ENCODE data around the gene SUSD2. TPM values are rescaled to one million over a fixed set of nuclear protein-coding genes. Genes with fewer than 3 reads are reported as not detected.
A peak's percentile ranks its signal among the peaks of the same experiment; 100 is the strongest.
"Not testable (repeated sequence)": the region's sequence is repeated elsewhere in the genome, so short reads cannot be mapped to it uniquely, and the experiment has no call there.

Gene SUSD2, protein sequence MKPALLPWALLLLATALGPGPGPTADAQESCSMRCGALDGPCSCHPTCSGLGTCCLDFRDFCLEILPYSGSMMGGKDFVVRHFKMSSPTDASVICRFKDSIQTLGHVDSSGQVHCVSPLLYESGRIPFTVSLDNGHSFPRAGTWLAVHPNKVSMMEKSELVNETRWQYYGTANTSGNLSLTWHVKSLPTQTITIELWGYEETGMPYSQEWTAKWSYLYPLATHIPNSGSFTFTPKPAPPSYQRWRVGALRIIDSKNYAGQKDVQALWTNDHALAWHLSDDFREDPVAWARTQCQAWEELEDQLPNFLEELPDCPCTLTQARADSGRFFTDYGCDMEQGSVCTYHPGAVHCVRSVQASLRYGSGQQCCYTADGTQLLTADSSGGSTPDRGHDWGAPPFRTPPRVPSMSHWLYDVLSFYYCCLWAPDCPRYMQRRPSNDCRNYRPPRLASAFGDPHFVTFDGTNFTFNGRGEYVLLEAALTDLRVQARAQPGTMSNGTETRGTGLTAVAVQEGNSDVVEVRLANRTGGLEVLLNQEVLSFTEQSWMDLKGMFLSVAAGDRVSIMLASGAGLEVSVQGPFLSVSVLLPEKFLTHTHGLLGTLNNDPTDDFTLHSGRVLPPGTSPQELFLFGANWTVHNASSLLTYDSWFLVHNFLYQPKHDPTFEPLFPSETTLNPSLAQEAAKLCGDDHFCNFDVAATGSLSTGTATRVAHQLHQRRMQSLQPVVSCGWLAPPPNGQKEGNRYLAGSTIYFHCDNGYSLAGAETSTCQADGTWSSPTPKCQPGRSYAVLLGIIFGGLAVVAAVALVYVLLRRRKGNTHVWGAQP
- total RNA-seq, result under 1 TPM; 0.23 to 0.63 TPM

DNA sequence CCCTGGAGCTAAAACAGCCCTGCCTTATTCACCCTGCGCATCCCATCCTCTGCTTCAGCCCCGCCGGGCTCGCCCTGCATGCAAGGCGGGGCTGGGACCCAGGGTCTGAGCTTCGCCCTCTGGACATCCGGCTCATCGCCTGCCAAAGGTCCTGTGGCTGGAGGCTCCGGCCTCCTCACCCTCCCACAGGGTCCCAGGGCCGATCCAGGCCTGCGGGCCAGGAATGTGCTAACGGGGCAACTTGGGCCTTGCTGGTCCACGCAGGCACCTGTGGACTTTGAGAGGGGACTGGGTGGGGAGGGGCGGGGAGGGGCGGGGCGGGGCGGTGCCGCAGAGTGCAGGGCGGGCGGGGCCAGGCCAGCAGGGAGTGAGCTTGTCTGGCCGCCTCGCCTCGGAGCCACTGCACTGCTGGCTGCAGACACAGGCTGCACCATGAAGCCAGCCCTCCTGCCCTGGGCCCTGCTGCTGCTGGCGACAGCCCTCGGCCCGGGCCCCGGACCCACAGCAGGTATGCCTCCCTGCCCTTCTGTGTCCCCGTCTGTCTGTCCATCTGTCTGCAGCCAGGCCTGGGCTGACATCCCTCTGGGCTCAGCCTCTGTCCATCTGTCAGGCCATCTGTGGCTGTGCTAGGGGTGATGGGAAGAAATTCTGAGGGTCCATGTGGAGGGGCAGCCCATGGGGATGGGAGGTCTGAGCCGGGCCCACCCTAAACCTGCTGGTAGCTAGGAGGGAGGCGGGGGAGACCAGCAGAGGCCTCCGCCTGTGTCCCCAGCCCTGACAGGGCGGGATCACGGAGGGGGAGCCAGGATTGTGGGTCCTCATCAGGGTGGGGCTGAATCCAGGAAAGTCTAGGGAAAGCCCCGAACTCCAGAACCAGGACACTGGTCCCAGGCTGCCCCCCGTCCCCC, at the start of gene SUSD2:
TSS of gene SUSD2 (plus strand) at position 400 of the 908 bp plus-strand sequence. CDS start at position 433, 33 bp downstream.
- no peaks in the 10 kb centered on the region for H3K27me3 Mint-ChIP-seq
- ChIA-PET POLR2A (interaction anchor here (0.6 kb wide), 1 partner anchor 8 kb away, joined by 3 read pairs; no protein-coding TSS in a partner anchor), CTCF (interaction anchor here (0.5 to 1.5 kb wide), 2 partner anchors 119 to 132 kb away, joined by 3 read pairs; no protein-coding TSS in a partner anchor)
- no peak for DNase-seq
- H3K4me1 Mint-ChIP-seq, result no peaks in the 10 kb centered on the region
- no peaks in the 10 kb centered on the region for H3K36me3 Mint-ChIP-seq (ENCODE audit: low read depth)
- H3K4me3 Mint-ChIP-seq, result no peak within 1 kb of the TSS
- H3K9me3 Mint-ChIP-seq, result no peaks in the 10 kb centered on the region
- no peak within 1 kb of the TSS for H3K27ac Mint-ChIP-seq

DNA sequence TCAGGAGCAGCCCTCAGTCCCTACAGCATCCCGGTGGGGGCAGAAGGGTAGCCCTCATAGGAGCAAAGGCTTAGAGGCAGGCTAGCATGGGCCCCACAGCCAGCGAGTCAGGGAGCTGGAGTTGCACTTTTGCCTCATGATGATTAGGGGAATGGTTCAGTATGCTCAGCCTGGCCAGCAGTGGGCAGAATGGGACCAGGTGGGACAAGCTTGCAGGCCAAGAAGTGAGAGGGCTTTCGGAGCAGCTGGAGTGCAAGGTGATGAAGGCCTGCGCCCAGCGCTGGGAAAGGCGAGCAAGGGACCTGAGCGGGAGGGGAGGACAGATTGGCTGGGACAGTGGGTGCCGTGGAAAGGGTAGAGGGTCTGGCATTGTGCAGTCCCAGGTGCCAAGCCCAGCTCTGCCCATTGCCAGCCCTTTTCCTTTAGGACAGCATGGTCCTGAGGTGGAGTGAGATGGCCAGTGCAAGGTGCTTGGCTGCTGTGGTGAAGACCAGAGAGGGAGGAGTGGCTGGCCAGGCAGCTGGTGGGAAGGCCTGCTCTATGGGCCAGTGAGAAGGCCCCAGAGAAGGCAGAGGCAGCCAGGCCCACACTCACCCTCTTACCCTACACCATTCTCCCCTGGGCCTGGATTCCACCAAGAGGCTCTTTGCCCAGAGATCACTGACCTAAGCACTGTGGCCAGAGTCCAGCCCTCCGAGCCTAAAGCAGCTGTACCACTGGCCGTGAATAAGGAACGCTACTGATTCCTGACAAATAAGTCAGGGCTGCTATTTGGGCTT, 47.9 kb upstream of the SUSD2 start:
- DNase-seq, result no peak
- Mint-ChIP-seq H3K4me1 (peaks cover 3% of the 10 kb centered on the region), H3K27me3 (no peaks in the 10 kb centered on the region), H3K4me3 (no peak overlapping the region), H3K36me3 (ENCODE audit: low read depth) (peaks cover 47% of the 10 kb centered on the region), H3K27ac (no peak overlapping the region), H3K9me3 (no peaks in the 10 kb centered on the region)
- ChIA-PET CTCF (interaction anchor here (0.6 to 5.1 kb wide), 5 partner anchors 16 to 74 kb away, joined by 3 to 31 read pairs (median 5); no protein-coding TSS in a partner anchor), POLR2A (interaction anchor here (0.6 to 1.4 kb wide), 2 partner anchors 13 to 20 kb away, joined by 3 to 4 read pairs; no protein-coding TSS in a partner anchor)

DNA sequence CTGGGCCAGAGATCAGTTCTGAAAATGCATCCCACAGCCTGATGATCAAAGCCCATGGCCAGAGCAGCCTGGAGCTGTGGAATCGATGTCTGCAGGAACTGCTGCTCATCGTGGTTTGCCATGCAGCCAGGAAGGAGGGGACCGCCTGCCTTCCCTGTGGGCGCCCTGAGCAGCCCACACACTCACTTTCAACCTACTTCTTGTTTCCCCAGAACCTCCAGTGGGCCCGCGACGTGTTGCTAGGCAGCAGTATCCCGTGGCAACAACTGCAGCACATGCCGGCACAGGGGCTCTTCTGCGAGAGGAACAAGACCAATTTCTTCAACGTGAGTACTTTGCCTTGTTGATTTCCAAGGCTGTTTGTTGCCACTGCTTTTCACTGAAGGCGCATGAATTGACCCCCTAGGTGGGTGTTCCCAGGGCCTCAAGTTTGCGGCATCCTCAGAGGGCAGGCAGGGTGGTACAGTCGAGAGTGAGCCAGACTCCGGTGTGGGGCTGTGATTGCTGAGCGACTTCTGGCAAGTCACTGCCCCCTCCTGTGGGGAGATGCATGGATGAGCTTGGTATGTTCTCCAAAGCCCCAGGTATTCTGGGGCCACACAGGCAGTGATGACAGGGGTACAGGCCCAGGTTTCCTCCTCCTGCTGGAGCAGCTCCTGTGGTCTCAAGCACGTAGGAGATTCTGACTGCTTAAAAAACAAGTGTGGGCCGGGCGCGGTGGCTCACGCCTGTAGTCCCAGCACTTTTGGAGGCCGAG, 47.0 kb upstream of the SUSD2 start:
- H3K9me3 Mint-ChIP-seq, result no peaks in the 10 kb centered on the region
- ChIA-PET CTCF (interaction anchor here (5.1 kb wide), 1 partner anchor 22 kb away, joined by 31 read pairs; no protein-coding TSS in a partner anchor), POLR2A (interaction anchor here (0.6 kb wide), 1 partner anchor 12 kb away, joined by 3 read pairs; no protein-coding TSS in a partner anchor)
- H3K36me3 Mint-ChIP-seq (ENCODE audit: low read depth), result peaks cover 45% of the 10 kb centered on the region
- peaks cover 3% of the 10 kb centered on the region for H3K4me1 Mint-ChIP-seq
- no peaks in the 10 kb centered on the region for H3K27me3 Mint-ChIP-seq
- H3K27ac Mint-ChIP-seq, result no peak overlapping the region
- H3K4me3 Mint-ChIP-seq, result no peak overlapping the region
- peak; percentile 28 for DNase-seq

DNA sequence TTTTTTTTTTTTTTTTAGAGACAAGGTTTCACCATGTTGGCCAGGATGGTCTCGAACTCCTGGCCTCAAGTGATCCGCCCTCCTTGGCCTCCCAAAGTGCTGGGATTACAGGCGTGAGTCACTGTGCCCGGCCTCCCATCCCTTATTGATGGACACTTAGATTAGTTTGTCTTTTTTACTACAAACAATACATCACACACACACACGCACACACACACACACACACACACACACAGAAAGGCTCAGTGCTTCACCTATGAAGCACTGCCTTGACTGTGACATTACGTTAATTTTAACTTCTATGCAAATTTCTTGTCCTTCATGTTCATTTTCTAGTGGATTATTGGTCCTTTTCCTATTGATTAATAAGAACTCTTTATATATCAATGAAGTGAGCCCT, 44.8 kb upstream of the SUSD2 start:
- H3K4me1 Mint-ChIP-seq, result peaks cover 13% of the 10 kb centered on the region
- DNase-seq, POLR2A ChIA-PET, H3K27ac Mint-ChIP-seq, H3K27me3 Mint-ChIP-seq, H3K9me3 Mint-ChIP-seq, H3K4me3 Mint-ChIP-seq: not testable (repeated sequence)
- CTCF ChIA-PET, result interaction anchor here (5.1 kb wide), 1 partner anchor 20 kb away, joined by 31 read pairs; no protein-coding TSS in a partner anchor
- peaks cover 49% of the 10 kb centered on the region for H3K36me3 Mint-ChIP-seq (ENCODE audit: low read depth)

DNA sequence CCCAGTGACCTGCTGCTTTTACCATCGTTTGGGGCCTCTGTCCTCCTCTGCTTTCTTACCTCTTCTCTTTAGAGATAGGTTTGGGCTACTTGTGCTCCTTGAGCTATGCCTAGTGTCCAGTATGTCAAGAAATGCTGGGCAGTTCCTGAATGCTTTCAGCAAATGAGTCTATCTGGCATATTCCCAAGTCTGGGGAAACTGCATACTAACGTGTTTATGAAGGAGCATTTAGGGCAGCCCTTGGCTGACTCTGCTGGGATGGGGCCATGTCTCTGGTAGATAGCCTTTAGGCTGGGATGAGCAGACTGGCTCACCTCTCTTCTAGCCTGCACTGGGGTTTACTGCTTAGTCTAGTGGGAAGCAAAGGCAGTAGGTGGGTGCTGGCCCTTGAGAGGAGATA, 43.7 kb upstream of the SUSD2 start:
- POLR2A ChIA-PET, result no interaction called here
- H3K36me3 Mint-ChIP-seq (ENCODE audit: low read depth), result peaks cover 49% of the 10 kb centered on the region

DNA sequence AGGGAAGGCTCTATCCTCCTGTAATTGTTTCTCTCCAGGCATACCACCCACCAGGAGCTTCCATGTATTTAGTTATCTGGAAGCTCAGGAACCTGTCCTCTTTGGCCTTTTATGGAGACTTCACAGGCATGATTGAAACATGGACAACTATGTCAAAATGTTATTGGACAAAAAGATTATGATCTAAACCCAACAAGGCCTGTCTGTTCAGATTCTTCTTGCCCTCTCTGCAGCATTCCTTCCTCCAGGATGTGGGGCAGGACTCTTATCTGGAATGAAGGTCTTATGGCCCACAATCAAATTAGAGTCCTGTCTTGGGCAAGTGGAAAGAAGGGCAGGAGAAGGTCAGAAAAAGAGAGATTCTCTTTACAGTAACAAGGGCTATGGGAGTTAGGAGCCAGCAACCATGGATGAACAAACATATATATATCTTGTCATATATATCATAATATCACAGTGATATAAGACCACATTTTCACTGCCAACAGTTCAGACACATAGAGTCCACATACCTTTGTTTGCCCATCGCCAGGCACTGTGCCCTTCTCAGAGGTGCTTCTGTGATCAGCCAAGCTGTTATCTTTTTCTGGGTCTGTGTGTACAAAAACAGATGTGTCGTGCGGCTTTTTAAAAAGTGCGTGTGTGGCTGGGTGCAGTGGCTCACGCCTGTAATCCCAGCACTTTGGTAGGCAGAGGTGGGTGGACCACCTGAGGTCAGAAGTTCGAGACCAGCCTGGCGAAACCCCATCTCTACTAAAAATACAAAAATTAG, 42.5 kb upstream of the SUSD2 start:
- ChIA-PET CTCF (interaction anchor here (1.5 to 2.1 kb wide), 3 partner anchors 17 to 36 kb away, joined by 3 to 6 read pairs (median 5); no protein-coding TSS in a partner anchor), POLR2A (no interaction called here)
- Mint-ChIP-seq H3K4me3 (no peak overlapping the region), H3K9me3 (no peaks in the 10 kb centered on the region), H3K36me3 (ENCODE audit: low read depth) (peaks cover 44% of the 10 kb centered on the region), H3K27ac (no peak overlapping the region), H3K27me3 (no peaks in the 10 kb centered on the region), H3K4me1 (peaks cover 19% of the 10 kb centered on the region)
- no peak for DNase-seq

More for the DNA sequence above, 43.7 kb upstream of the SUSD2 start:
- CTCF ChIA-PET, result no interaction called here
- no peak overlapping the region for H3K27ac Mint-ChIP-seq
- no peaks in the 10 kb centered on the region for H3K9me3 Mint-ChIP-seq
- no peak overlapping the region for H3K4me3 Mint-ChIP-seq
- peaks cover 20% of the 10 kb centered on the region for H3K4me1 Mint-ChIP-seq
- no peaks in the 10 kb centered on the region for H3K27me3 Mint-ChIP-seq
- DNase-seq, result no peak

DNA sequence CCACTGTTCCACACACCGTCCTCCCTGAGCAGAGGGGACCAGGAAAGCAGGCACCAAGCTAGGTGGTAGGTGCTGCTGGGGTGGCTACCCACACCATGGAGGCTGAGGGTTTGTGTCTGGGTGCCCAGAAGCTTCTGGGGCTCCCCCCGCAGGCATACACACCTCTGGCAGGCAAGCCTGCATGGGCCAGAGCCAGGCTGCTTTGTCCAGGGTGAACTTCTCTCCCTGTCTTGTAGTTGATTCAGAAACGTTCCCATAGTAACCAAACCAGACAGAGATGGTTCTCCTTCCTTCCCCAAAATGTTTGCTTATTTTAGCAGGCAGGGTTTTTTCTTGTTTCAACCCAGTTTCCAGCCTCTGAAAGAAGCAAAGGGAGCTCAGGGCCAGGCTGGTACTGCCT, 40.9 kb upstream of the SUSD2 start:
- DNase-seq, result no peak
- ChIA-PET CTCF (interaction anchor here (2.1 kb wide), 1 partner anchor 17 kb away, joined by 6 read pairs; no protein-coding TSS in a partner anchor), POLR2A (interaction anchor here (1.1 to 3.6 kb wide), 2 partner anchors 14 to 16 kb away, joined by 4 to 16 read pairs; no protein-coding TSS in a partner anchor)
- H3K9me3 Mint-ChIP-seq, result no peaks in the 10 kb centered on the region
- H3K27me3 Mint-ChIP-seq, result no peaks in the 10 kb centered on the region
- H3K4me3 Mint-ChIP-seq, result no peak overlapping the region
- peaks cover 35% of the 10 kb centered on the region for H3K36me3 Mint-ChIP-seq (ENCODE audit: low read depth)
- H3K4me1 Mint-ChIP-seq, result peaks cover 24% of the 10 kb centered on the region
- H3K27ac Mint-ChIP-seq, result no peak overlapping the region

DNA sequence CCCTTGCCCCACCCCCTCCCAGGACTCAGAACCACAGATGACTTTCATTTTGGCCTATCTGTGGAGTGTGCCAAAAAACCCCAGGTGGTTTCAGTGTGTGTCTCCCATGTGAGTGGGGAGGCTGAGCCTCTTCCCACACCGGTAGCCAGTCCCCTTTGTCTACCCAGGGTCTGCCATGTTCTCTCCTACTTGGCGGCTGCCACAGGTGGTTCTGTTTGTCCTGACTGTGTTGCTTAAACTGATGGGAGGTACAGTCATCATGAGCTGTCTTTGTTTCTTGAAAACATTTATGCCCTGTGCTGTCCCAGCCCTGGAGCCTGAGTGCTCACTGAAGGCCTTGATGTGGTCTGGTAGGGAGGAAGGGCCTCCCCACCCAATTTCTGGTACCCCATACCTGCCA, 39.7 kb upstream of the SUSD2 start:
- CTCF ChIA-PET, result interaction anchor here (1.1 kb wide), 1 partner anchor 14 kb away, joined by 3 read pairs; no protein-coding TSS in a partner anchor
- no peaks in the 10 kb centered on the region for H3K27me3 Mint-ChIP-seq
- peaks cover 26% of the 10 kb centered on the region for H3K36me3 Mint-ChIP-seq (ENCODE audit: low read depth)
- no peak for DNase-seq
- peaks cover 35% of the 10 kb centered on the region for H3K4me1 Mint-ChIP-seq
- no peaks in the 10 kb centered on the region for H3K9me3 Mint-ChIP-seq
- peak overlapping the region; percentile 58 for H3K27ac Mint-ChIP-seq
- H3K4me3 Mint-ChIP-seq, result no peak overlapping the region
- POLR2A ChIA-PET, result interaction anchor here (3.6 kb wide), 1 partner anchor 12 kb away, joined by 16 read pairs; no protein-coding TSS in a partner anchor

DNA sequence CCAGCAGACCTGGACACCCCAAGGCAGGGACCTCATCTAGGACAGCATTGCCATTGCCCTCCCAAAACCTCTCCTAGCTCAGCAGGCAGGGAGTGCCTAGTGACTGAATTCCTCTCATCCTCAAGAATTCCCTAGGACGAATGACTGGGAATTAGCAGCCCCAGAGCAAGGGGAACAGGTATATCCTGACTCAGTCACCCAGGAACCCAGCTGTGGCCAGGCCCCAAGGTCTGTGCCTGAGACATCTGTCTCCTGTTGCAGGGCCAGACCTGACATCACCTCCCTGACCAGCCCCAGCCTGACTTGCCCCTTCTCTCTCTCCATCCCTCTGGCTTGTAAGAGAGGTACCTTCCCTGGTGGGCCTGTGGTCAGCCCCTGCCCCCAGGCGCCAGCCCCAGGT, 39.0 kb upstream of the SUSD2 start:
- no peak for DNase-seq
- POLR2A ChIA-PET, result interaction anchor here (3.6 kb wide), 1 partner anchor 12 kb away, joined by 16 read pairs; no protein-coding TSS in a partner anchor
- H3K27ac Mint-ChIP-seq, result no peak overlapping the region
- H3K4me1 Mint-ChIP-seq, result peaks cover 35% of the 10 kb centered on the region
- no peaks in the 10 kb centered on the region for H3K9me3 Mint-ChIP-seq
- no peak overlapping the region for H3K4me3 Mint-ChIP-seq
- CTCF ChIA-PET, result no interaction called here
- no peaks in the 10 kb centered on the region for H3K27me3 Mint-ChIP-seq
- H3K36me3 Mint-ChIP-seq (ENCODE audit: low read depth), result peaks cover 20% of the 10 kb centered on the region

DNA sequence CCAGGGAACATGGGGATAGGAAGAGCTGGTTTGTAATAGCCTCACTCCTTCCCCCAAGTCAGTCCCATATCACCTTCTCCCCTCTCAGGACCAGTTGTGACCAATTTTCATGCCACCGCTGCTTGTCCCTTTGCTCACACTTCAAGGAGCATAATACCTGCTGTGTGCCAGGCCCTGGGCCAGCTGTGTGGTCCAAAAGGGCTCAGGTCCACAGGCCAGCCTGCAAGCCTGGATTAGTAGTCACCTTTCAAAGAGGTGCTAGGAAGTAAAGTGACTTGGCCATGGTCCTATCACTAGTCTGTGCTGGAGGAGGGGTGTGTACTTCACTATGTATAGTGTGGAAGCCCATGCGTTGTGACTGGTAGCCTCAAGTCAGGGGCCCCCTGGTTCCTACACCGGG, 38.5 kb upstream of the SUSD2 start:
- H3K27me3 Mint-ChIP-seq, result no peaks in the 10 kb centered on the region
- no peaks in the 10 kb centered on the region for H3K9me3 Mint-ChIP-seq
- DNase-seq, result no peak
- H3K4me3 Mint-ChIP-seq, result no peak overlapping the region
- H3K27ac Mint-ChIP-seq, result no peak overlapping the region
- H3K4me1 Mint-ChIP-seq, result peaks cover 41% of the 10 kb centered on the region
- ChIA-PET CTCF (no interaction called here), POLR2A (interaction anchor here (3.6 kb wide), 1 partner anchor 11 kb away, joined by 16 read pairs; no protein-coding TSS in a partner anchor)
- peaks cover 17% of the 10 kb centered on the region for H3K36me3 Mint-ChIP-seq (ENCODE audit: low read depth)

Data from activated CD4-positive, alpha-beta memory T cell treated with anti-CD3 and anti-CD28 coated beads, Interleukin-2, amount 10 ng/mL, durations not matched to agents 7 days and 5 days (primary cell).